GM19025 (cell line): ENCODE results near the gene SYCP1.
"Not testable (repeated sequence)": the region's sequence is repeated elsewhere in the genome, so short reads cannot be mapped to it uniquely, and the experiment has no call there.

Source experiments
- ATAC-seq: cut with Tn5 transposase; IDR thresholded peaks from one replicate; pipeline ENCODE4 v1.9.1; 2021; ENCODE audit warnings: mild to moderate bottlenecking, low read depth, moderate library complexity; ENCODE audit not compliant: unreplicated experiment

SYCP1 gene, protein sequence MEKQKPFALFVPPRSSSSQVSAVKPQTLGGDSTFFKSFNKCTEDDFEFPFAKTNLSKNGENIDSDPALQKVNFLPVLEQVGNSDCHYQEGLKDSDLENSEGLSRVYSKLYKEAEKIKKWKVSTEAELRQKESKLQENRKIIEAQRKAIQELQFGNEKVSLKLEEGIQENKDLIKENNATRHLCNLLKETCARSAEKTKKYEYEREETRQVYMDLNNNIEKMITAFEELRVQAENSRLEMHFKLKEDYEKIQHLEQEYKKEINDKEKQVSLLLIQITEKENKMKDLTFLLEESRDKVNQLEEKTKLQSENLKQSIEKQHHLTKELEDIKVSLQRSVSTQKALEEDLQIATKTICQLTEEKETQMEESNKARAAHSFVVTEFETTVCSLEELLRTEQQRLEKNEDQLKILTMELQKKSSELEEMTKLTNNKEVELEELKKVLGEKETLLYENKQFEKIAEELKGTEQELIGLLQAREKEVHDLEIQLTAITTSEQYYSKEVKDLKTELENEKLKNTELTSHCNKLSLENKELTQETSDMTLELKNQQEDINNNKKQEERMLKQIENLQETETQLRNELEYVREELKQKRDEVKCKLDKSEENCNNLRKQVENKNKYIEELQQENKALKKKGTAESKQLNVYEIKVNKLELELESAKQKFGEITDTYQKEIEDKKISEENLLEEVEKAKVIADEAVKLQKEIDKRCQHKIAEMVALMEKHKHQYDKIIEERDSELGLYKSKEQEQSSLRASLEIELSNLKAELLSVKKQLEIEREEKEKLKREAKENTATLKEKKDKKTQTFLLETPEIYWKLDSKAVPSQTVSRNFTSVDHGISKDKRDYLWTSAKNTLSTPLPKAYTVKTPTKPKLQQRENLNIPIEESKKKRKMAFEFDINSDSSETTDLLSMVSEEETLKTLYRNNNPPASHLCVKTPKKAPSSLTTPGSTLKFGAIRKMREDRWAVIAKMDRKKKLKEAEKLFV

DNA sequence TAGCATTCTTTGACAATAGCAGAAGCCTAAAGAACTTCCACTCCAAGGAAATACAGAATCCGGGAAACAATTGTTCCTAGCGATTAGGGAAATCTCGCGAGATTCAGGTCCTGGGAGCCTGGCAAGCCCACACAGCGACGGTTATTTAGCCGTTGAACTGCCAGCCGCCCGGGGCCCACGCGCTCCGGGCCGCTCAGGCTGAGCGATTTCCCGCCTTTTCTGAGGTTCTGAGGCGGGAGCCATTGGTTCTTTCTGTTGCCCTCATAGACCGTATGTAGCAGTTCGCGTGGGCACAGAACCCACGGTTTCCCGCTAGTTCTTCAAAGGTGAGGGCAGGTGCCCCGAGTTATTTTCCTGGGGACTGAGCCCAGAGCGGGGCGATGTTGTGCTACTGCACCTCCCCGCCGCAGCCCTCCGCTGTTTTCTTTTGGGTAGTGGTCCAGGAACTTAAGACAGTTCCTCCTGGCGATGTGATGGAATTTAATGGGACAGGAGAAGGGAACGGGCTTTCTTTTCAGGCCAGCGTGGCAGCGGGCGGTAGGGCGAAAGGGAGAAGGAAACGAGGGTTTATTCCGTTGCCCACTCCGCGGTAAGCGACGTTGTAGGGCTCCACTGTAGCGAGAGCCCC, at the start of gene SYCP1:
TSS of gene SYCP1 (plus strand) at position 171 of the 628 bp plus-strand sequence. CDS start 602 bp downstream, outside the sequence.
- ATAC-seq, result no peak

- ATAC-seq, result no peak
Observed at GRCh38 chr1:114819869-114820268, 34.8 kb upstream of the SYCP1 start.

DNA sequence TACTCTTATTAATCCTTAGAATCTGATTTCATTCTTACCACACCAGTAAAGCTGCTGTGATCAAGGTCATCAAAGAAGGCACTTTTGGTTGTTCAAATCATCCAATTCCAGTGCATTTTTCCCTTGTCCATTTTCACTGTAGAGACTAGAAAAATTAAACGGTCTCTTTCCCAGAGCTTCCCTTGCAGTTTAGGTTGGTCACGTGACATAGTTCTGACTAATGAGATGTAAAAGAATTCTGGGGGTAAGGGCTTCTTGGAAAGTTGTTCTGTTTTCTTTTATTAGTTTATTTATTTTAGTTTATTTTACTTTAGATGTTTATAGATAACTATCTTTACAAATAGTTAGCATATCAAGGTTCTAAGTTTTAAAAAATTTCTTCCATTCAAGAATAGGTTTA, 34.3 kb upstream of the SYCP1 start:
- no peak for ATAC-seq

DNA sequence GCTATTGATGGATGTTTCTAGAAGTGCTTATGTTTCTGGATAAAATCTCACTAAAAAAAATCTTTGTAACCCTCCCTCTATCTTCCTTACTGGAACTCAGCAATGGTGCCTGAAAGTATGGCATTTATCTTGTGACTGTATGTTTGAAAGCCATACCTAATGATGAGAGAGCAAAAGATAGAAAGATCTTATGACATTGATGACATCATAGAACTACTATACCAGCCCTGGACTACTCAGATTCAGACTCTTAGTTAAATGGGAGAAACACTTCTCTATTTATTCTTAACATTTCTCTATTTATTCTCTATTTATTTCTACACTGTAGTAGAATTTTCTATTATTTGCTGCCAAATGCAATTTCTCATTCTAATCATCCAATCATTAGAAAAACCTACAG, 32.7 kb upstream of the SYCP1 start:
- no peak for ATAC-seq

GRCh38 chr1:114828251-114828650, 26.4 kb upstream of the SYCP1 start:
- no peak for ATAC-seq

- not testable (repeated sequence) for ATAC-seq
Observed at GRCh38 chr1:114830075-114830474, 24.6 kb upstream of the SYCP1 start.

DNA sequence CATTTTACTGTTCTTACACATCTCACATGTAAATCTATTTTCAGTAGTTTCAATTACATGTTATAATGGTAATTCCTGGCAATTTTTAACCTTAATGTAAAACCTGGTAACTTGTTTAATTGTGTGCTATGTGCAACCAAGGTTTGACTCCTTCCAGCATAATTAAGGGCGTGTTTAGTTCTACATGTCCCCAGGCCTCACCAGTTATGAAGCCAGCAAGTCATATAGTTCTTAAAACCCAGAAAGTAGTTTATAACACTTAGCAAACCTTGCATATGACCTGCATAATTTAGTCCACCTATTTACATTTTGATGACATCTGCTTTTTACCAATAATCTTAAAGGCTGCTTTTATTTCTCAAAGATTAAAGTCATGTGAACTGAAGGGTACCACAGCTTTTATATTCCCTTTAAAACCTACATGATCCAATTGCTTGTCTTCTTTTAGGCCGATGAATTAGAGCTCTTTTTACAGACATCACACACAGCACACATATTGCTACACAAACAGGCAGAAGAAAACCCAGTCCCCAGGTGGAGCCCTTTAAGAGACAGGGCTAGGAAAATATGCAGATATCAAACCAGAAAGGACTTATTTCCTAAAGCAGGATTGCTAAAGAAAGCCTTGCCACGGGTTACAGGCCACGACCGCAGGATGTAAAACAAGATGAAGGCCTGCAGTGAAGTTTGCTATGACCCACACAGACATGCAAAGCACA, 23.2 kb upstream of the SYCP1 start:
- ATAC-seq, result no peak

- ATAC-seq, result no peak
Observed at GRCh38 chr1:114832057-114832456, 22.6 kb upstream of the SYCP1 start.

DNA sequence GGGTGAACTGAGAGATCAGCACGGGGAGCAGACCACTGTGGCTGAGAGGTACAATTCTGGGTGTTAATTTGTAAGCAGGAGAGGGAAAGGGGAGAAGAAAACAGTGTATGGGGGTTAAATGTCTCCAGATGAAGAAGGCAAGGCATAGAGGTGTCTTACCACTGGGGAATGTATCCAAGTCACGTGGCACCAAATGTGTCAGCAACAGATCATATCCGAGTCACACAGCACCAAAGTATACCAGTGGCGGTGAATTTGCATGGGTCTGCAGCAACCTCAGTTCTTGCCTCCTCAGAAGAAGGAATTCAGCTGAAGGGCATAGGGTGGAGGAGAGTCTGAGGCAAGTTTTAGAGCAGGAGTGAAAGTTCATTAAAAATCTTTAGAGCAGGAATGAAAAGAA, 21.2 kb upstream of the SYCP1 start:
- ATAC-seq, result no peak

DNA sequence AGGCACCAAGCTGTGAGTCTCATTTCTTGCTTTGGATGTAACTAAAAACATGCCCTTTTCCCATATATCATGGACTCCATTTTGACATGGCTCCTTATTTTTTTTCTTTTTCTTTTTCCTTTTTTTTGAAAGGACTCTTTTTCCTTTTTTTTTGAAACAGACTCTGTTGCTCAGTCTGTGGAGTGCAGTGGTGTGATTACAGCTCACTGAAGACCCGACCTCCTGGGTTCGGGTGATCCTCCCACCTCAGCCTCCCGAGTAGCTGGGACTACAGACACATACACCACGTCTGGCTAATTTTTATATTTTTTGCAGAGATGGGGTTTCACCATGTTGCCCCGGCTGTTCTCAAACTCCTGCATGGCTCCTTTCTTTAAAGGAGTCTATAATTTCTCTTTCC, 10.4 kb upstream of the SYCP1 start:
- ATAC-seq, result no peak

DNA sequence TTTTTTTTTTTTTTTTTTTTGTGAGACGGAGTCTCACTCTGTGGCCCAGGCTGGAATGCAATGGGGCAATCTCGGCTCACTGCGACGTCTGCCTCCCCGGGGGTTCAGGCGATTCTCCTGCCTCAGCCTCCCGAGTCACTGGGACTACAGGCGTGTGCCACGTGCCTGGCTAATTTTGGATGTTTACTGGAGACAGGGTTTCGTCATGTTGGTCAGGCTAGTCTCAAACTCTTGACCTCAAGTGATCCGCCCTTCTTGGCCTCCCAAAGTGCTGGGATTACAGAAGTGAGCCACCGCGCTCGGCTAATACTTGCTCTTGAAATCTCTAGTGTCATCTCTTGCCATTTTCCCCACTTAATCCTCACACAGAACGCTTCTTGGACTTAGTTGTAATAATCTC, 1.1 kb upstream of the SYCP1 start:
- ATAC-seq, result no peak

GRCh38 chr1:114861384-114861783, 6.7 kb downstream of the SYCP1 start:
- ATAC-seq, result no peak

DNA sequence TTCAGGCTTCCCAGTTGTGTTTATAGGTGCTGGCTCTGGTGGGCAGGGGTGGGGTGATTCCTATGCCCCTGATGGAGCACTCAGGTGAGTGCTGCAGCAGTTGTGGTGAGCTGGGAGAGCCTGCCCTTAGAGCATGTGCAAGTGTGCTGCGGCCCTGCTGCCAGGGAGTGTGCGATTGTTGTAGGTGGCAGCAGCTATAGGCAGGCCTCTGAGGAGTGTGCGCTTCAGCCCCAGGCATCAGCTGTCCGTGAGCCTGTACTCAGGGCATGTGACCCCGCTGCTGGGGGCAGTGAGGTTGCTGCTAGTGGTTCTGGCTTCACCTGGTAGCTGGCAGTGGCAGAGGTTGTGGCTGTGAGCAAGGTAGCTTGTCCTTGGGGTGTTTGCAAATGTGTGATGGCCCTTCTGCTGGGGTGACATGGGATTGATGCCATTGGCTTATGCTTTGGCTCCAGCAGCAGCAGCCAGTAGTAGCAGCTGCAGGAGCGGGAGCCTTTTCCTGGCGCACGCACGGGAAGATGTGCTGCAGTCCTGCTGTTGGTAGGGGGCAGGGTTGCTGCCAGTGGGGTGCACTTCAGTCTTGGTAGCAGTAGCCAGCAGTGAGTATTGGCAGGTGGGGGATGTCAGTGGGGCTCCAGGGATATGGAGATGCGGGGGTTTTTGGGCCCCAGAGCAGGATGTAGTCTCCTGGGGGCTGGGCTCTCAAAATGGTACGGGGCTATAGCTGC, 37.7 kb downstream of the SYCP1 start:
- no peak for ATAC-seq

GRCh38 chr1:114896795-114897194, 42.1 kb downstream of the SYCP1 start:
- ATAC-seq, result no peak

GRCh38 chr1:114901814-114902213, 47.2 kb downstream of the SYCP1 start:
- ATAC-seq, result no peak

DNA sequence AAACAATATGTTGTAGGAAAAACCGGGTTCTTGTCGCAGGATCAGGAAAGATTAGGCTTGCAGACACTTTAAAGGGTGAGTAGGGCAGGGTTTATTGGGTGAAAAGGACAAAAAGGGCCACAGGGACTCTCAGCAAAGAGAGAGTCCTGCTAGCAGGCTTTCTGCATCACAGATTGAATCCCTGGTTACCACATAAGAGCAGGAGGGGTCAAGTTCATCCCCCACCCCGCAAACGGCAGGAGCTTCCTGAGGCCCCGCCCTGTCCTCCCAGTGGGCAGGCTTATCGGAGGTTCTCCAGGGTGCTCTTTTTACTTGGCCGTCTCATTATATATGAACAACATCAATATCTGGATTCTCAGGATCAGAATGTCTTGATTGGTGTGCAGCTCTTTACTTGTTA, 47.7 kb downstream of the SYCP1 start:
- ATAC-seq, result no peak

GRCh38 chr1:114903480-114903879, 48.8 kb downstream of the SYCP1 start:
- ATAC-seq, result no peak

- ATAC-seq, result not testable (repeated sequence)
Observed at GRCh38 chr1:114915720-114916119, 61.1 kb downstream of the SYCP1 start.

GRCh38 chr1:114926607-114927006, 71.9 kb downstream of the SYCP1 start:
- ATAC-seq, result no peak

DNA sequence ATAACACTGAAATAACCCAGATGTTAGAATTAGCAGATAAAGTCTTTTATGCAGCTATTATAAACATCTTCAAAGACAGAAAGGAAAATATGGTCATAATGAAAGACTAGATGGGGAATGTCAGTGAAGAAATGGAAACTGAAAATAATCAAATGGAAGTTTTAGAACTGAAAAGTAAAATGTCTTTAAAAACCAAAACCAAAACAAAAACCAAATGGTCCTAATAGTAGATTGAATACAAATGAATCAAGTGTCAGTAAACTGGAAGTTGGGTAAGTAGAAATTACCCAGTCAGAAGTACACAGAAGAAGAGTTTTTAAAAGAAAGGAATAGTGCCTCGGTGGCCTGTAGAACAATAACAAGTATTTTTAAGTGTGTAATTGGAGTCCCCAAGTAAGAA, 72.7 kb downstream of the SYCP1 start:
- no peak for ATAC-seq
